H7 (cell line): Measurements from ENCODE around the gene RPL3. TPM values are rescaled to one million over a fixed set of nuclear protein-coding genes. Genes with fewer than 3 reads are reported as not detected.
A peak's percentile ranks its signal among the peaks of the same experiment; 100 is the strongest.

Experiments used
- DNase-seq: peaks from one replicate; pipeline ENCODE4 v3.0.0; 2012
- H3K27me3 ChIP-seq: 2 replicates; pipeline ENCODE4 v1.6.0; 2011; ENCODE audit warnings: mild to moderate bottlenecking, low read length; ENCODE audit not compliant: control insufficient read depth, insufficient read depth
- H3K36me3 ChIP-seq: replicated peaks from 2 replicates; pipeline ENCODE4 v1.5.1; 2011; ENCODE audit warnings: low read length; ENCODE audit not compliant: control insufficient read depth, insufficient read depth
- H3K4me3 ChIP-seq: 2 replicates; pipeline ENCODE4 v1.5.1; 2011; ENCODE audit warnings: low read depth, mild to moderate bottlenecking, control low read depth, low read length, moderate library complexity; ENCODE audit not compliant: insufficient read depth
- total RNA-seq: library from RNA; depleted of rRNA; stranded (reverse); fragments of >200 nt; shearing (Covaris generic); gene quantifications from 2 replicates; pipeline ENCODE4 v1.2.3, GENCODE V29; 2014

Gene RPL3
- total RNA-seq, 1 experiment from 2014 or later, result 3,029 TPM

- Histone ChIP-seq H3K27me3 (no peaks in the 10 kb centered on the region), H3K4me3 (no peak overlapping the region), H3K36me3 (no peaks in the 10 kb centered on the region; the same call in none of the 2 replicates)
- no peak for DNase-seq
These were observed 16.1 kb downstream of the RPL3 start for GRCh38 chr22:39303358-39303757.

GRCh38 chr22:39302431-39302960, 16.9 kb downstream of the RPL3 start:
- H3K4me3 ChIP-seq, result no peak overlapping the region
- no peak for DNase-seq
- no peaks in the 10 kb centered on the region; the same call in none of the 2 replicates for H3K36me3 ChIP-seq
- no peaks in the 10 kb centered on the region for H3K27me3 ChIP-seq

- Histone ChIP-seq H3K27me3 (no peaks in the 10 kb centered on the region), H3K36me3 (no peaks in the 10 kb centered on the region; the same call in none of the 2 replicates), H3K4me3 (no peak overlapping the region)
- DNase-seq, result no peak
These were observed 17.5 kb downstream of the RPL3 start for GRCh38 chr22:39301926-39302325.

GRCh38 chr22:39301108-39301507, 18.3 kb downstream of the RPL3 start:
- H3K36me3 ChIP-seq, result no peaks in the 10 kb centered on the region
- H3K27me3 ChIP-seq, result no peaks in the 10 kb centered on the region
- DNase-seq, result no peak
- H3K4me3 ChIP-seq, result no peak overlapping the region

GRCh38 chr22:39300186-39300830, 19.1 kb downstream of the RPL3 start:
- peak; percentile 67 for DNase-seq

GRCh38 chr22:39299829-39300178, 19.6 kb downstream of the RPL3 start:
- no peak overlapping the region for H3K4me3 ChIP-seq
- no peaks in the 10 kb centered on the region for H3K27me3 ChIP-seq
- no peaks in the 10 kb centered on the region for H3K36me3 ChIP-seq
- DNase-seq, result peak; percentile 61

More at GRCh38 chr22:39300186-39300830, 19.1 kb downstream of the RPL3 start:
- H3K27me3 ChIP-seq, result no peaks in the 10 kb centered on the region
- no peak overlapping the region for H3K4me3 ChIP-seq
- no peaks in the 10 kb centered on the region for H3K36me3 ChIP-seq

DNA sequence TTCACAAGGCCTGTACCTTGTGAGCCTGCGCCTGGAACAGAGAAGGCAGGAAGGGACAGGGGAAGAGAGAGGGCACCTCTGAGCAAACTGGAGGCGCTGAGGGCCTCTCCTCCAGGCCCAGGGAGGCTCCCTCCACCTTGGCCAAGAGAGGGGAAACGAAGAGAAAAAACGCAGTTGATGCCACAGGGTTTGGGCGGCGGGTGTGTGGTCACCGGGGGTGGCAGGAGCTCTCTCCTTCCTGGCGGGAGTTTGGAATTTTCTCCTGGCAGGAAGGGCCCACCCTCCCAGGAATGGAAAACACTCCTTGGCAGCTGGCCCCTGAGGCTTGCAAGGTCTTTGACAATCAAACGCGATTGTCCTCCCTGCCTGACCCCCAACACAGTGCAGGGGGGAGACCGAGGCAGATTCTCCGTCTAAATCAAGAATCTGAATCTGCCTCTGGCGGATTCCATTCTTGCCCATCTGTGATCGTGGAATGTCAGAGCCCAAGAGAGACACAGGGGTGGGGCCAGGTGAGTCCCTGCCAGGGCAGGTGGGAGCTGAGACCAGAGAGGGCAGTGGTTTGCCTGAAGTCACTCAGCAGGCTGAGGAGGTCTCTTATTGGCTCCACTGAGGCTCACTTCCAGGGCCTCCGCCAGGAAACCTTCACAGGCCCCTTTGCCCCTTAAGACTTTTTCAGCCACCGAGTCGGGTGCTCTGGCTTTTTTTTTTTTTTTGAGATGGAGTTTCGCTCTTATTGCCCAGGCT, 21.0 kb downstream of the RPL3 start:
- Histone ChIP-seq H3K27me3 (no peaks in the 10 kb centered on the region), H3K4me3 (no peak overlapping the region), H3K36me3 (no peaks in the 10 kb centered on the region)
- peak; percentile 63 for DNase-seq

DNA sequence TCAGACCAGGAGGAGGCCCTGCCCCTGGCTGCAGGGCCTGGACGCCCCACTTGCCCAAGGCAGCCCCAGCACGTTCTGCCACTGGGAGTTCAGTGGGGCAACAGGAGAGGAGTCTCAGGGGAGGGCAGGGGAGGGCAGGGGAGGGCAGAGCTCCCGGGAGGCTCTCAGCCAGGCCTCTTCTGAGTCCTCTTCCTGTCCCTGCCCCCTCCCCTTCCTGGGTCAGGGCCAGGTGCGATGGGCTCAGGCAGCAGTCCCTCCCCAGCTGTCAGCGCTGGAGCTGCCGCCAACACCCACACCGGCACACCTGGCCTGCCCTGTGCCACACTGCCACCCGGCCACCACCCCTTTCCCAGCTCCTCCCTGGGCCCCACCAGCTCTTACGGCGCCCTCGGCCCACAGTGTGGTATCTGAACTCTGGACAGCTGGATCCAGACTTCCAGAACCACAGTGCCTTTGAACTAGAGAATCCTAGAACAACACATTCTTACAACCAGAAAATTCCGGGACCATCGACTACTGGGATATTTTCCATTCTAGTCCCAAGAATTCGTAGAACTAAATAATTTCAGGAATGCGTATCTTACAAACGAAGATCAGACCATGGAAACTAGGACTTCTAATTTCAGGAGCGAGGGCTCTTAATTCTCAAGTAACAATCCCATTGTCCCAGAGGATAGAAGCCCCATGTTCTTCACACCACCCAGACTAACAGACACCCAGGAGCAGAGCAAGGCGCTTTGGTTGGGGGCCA, 21.8 kb downstream of the RPL3 start:
- no peak for DNase-seq
- H3K27me3 ChIP-seq, result no peaks in the 10 kb centered on the region
- H3K36me3 ChIP-seq, result no peaks in the 10 kb centered on the region
- H3K4me3 ChIP-seq, result no peak overlapping the region

GRCh38 chr22:39296981-39297489, 22.4 kb downstream of the RPL3 start:
- Histone ChIP-seq H3K4me3 (no peak overlapping the region), H3K27me3 (no peaks in the 10 kb centered on the region), H3K36me3 (no peaks in the 10 kb centered on the region)
- DNase-seq, result peak; percentile 73

GRCh38 chr22:39296535-39296934, 22.9 kb downstream of the RPL3 start:
- no peak for DNase-seq
- H3K27me3 ChIP-seq, result no peaks in the 10 kb centered on the region
- H3K4me3 ChIP-seq, result no peak overlapping the region
- no peaks in the 10 kb centered on the region for H3K36me3 ChIP-seq

DNA sequence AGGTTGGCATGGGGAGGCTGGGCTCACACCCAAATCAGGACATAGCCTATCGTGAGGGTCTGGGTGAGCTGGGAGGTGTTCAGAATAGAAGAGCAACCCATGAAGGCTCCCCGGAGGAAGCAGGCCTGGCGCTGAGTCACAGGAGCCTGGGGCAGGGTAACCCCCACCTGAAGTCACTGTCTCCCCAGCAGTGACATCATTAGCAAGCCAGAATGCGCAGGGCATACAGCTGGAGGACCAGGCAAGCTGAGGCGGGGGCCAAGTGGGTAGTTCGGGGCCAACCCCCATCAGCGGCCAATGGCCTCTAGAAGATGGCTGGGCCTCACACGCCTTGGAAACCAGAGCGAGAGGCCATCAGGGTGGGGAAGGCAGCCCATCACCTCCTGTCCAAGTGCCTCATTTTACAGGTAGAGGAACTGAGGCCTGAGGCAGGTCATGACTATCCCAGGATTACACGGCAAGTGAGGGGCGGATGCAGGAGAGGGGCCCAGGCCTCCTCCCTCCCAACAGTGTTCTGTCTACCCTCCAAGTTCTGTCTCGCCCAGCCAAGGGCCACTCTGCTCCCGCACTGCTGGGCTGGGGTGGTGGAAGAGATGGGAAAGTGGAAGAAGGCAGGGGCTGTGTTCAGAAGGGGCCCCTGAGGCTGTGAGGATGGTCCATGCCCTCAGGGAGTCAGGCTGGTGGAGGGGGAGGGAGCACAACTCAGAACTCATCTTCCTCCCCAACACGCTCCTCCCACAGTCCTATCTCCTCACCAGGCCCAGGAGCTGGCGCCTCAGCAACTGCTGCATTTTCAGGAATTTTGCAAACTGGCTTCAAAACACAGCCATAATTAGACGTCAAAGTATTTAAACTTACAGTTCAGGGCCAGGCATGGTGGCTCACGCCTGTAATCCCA, 24.6 kb downstream of the RPL3 start:
- no peaks in the 10 kb centered on the region for H3K27me3 ChIP-seq
- no peaks in the 10 kb centered on the region for H3K36me3 ChIP-seq
- DNase-seq, result peak; percentile 44
- no peak overlapping the region for H3K4me3 ChIP-seq

GRCh38 chr22:39293766-39294368, 25.6 kb downstream of the RPL3 start:
- no peaks in the 10 kb centered on the region for H3K27me3 ChIP-seq

GRCh38 chr22:39292561-39293074, 26.8 kb downstream of the RPL3 start:
- DNase-seq, result peak; percentile 85
- H3K27me3 ChIP-seq, result no peaks in the 10 kb centered on the region
- H3K36me3 ChIP-seq, result no peaks in the 10 kb centered on the region
- no peak overlapping the region for H3K4me3 ChIP-seq

More at GRCh38 chr22:39293766-39294368, 25.6 kb downstream of the RPL3 start:
- H3K36me3 ChIP-seq, result no peaks in the 10 kb centered on the region
- no peak for DNase-seq
- no peak overlapping the region for H3K4me3 ChIP-seq
